HG03196 (cell line): ENCODE measurements around the gene ADGRB2.

Source experiments
- ATAC-seq: cut with Tn5 transposase; IDR thresholded peaks from one replicate; pipeline ENCODE4 v1.9.1; 2021; ENCODE audit not compliant: unreplicated experiment

The ADGRB2 gene

GRCh38 chr1:31685795-31686194 lies 78.3 kb downstream of the ADGRB2 start:
- no peak for ATAC-seq

DNA sequence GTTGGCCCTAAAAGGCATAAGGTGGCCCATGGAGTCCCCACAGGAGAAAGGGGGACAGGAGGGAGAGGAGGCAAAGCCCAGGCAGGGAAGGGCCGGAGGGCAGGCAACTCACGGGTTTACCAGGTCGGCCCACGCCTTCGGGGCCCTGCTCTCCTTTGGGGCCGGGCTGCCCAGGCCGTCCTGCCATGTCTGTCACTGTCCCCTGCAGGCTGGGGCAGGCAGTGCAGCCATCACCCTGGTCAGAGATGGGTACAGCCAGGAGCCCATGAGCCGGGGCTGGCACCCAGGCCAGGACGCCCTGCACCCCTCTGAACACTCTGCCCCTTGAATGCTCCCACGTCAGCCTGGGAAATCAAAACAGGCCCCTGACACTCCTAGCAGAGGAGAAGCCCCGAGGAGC lies 80.1 kb downstream of the ADGRB2 start:
- ATAC-seq, result no peak

- ATAC-seq, result no peak
These were observed 82.7 kb downstream of the ADGRB2 start for GRCh38 chr1:31681415-31681814.

- no peak for ATAC-seq
These were observed 84.4 kb downstream of the ADGRB2 start for GRCh38 chr1:31679676-31680230.

- ATAC-seq, result no peak
These were observed 85.0 kb downstream of the ADGRB2 start for GRCh38 chr1:31679091-31679490.

- ATAC-seq, result no peak
These were observed 85.5 kb downstream of the ADGRB2 start for GRCh38 chr1:31678681-31679080.

DNA sequence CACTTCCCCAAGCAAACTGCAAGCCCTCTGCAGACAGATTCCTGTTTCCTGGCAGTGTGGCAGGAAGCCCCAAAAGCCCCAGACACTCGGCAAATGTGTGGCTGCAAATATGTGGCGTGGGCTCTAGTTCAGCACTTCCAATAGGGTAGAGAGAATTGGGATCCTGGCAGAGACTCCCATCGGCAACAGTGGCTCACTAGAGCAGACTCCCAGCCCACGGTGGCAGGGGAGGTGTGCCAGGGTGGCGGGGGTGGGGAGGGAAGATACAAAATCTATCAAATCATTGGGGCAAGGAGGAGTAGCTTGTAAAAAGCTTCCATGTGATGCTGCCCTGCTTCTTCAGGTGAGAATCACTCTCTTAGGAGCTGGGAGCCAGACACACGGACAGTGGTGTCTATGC lies 86.2 kb downstream of the ADGRB2 start:
- ATAC-seq, result no peak

GRCh38 chr1:31677401-31677800 lies 86.7 kb downstream of the ADGRB2 start:
- ATAC-seq, result no peak
